ENCODE measurements around the gene CAMK2G.

Gene CAMK2G

GRCh38 chr10:73878365-73878764 lies 4.0 kb upstream of the CAMK2G start:
- no peak for DNase-seq

GRCh38 chr10:73877533-73878160 lies 3.3 kb upstream of the CAMK2G start:
- DNase-seq, result no peak

- no peak for DNase-seq
These were observed 2.6 kb upstream of the CAMK2G start for GRCh38 chr10:73876971-73877370.

- DNase-seq, result no peak
These were observed 2.2 kb upstream of the CAMK2G start for GRCh38 chr10:73876566-73876965.

- DNase-seq, result no peak
These were observed 1.8 kb upstream of the CAMK2G start for GRCh38 chr10:73876157-73876556.

GRCh38 chr10:73875139-73875475 lies 752 bp upstream of the CAMK2G start:
- DNase-seq, result no peak

GRCh38 chr10:73873838-73874215 lies 528 bp downstream of the CAMK2G start:
- DNase-seq, result no peak

GRCh38 chr10:73873142-73873837 lies 1.1 kb downstream of the CAMK2G start:
- no peak for DNase-seq

GRCh38 chr10:73872190-73872710 lies 2.1 kb downstream of the CAMK2G start:
- no peak for DNase-seq

GRCh38 chr10:73871295-73872189 lies 2.8 kb downstream of the CAMK2G start:
- no peak for DNase-seq

- DNase-seq, result no peak
These were observed 5.6 kb downstream of the CAMK2G start for GRCh38 chr10:73868655-73869195.

- no peak for DNase-seq
These were observed 6.3 kb downstream of the CAMK2G start for GRCh38 chr10:73867871-73868631.

- no peak for DNase-seq
These were observed 7.1 kb downstream of the CAMK2G start for GRCh38 chr10:73867126-73867807.

- DNase-seq, result no peak
These were observed 7.7 kb downstream of the CAMK2G start for GRCh38 chr10:73866621-73867020.

GRCh38 chr10:73865459-73866442 lies 8.6 kb downstream of the CAMK2G start:
- no peak for DNase-seq

GRCh38 chr10:73865107-73865458 lies 9.3 kb downstream of the CAMK2G start:
- DNase-seq, result no peak

- no peak for DNase-seq
These were observed 10.1 kb downstream of the CAMK2G start for GRCh38 chr10:73864229-73864628.

- DNase-seq, result no peak
These were observed 11.1 kb downstream of the CAMK2G start for GRCh38 chr10:73863039-73863817.

- DNase-seq, result no peak
These were observed 12.3 kb downstream of the CAMK2G start for GRCh38 chr10:73862011-73862410.
